Activated T-helper 1 cell treated with Interleukin-2 at 50 U/mL for 16 hours (primary cell): ENCODE measurements around the gene NTN1.

Source experiments
- DNase-seq: peaks from one replicate; pipeline ENCODE4 v3.0.0-alpha.2; 2020; ENCODE audit warnings: low read depth

Gene NTN1

DNA sequence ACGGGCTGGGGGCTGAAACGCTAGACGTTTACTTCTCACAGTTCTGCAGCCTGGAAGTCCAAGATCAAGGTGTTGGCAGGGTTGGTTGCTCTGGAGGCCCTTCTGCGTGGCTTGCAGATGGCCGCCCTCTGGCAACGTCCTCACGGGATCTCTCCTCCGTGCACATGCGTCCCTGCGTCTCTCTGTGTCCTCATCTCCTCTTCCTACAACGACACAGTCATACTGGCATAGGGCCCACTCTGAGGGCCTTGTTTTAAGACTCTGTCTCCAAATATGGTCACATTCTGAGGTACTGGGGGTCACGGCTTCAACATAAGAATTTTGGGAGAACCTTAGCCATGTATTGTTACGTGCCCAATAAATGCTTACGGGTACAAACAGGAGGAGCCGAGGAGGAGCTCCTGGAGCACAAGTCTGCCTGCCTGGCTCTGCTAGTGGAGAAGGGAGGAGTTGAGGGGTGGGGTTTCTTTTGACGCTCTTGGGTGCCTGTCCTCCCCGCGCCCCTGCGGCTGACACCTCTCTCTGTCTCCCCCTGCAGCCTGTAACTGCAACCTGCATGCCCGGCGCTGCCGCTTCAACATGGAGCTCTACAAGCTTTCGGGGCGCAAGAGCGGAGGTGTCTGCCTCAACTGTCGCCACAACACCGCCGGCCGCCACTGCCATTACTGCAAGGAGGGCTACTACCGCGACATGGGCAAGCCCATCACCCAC lies 141.1 kb downstream of the NTN1 start:
- DNase-seq: no peak

DNA sequence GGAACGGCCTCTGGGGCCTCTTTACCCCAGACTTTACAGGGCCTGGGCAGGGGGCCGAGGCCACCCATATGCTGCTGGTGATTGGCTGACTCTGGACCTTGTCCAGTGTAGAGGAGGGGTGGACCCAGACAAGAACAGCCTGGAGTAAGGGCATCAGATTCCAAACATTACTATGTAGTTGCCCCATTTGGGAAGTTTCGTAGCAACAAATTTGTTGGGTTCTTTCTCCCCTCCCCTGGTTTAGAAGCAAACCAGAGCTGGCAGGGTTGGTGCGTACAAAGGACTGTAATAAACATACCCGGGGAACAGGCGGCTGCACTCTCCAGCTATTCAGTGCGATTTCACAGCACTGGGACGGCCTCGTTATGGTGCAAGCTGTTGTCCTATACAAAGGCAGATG lies 145.5 kb downstream of the NTN1 start:
- DNase-seq: no peak

DNA sequence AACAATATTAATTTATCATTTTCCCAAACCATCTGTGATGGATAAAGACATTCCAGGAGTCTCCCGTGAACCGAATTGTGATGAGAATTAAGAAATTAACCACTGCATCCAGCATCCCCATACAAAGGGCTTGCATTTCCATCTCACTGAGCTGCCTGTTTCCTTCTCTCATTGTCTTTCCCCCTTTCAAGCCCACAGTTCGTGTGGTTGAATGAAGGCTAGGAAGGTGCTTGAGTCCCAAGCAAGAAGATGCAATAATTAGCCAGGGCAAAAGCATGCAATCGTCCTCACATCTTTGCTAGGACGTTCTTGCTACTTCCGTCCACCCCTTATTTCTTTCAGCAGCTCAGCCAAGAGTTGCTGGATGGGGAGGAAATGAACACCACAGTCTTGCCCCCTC lies 146.1 kb downstream of the NTN1 start:
- DNase-seq: no peak

DNA sequence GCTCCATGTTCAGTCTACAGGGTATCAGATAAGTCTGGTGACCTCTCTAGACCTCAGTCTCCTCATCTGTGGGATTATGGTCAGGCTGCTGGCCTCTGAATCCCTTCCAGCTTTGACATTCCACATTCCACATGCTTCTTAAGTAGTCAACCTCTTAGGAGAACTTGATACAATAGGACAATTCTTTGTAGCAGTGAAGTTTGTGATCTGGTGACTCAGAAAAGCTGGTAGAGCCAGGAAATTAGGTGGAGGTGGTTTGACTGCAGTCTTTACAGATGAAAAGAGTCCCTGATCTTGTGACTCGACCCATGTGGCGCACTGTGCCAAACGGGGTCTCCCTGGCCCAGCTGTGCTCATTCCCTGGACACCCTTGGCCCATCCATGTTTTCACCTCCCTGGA lies 147.8 kb downstream of the NTN1 start:
- DNase-seq: no peak

DNA sequence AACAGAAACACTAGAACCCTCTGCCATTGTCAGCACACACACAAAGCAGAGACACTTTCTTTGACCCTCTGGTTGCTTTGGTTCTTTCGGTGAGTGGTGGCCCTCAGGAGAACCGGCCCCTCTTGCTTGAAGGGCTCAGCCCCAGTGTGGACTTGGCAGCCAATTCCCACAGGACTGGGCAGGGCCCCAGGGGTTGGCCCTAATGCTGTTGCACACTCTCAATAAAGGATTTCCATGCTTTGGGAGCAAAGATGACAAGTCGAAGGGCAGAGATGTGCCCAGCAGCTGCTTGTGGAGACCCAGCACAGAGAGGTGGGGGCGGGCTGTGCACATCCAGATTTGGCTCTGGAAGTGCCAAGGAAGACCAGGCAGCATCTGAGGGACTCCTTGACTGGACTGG lies 149.0 kb downstream of the NTN1 start:
- no peak for DNase-seq

DNA sequence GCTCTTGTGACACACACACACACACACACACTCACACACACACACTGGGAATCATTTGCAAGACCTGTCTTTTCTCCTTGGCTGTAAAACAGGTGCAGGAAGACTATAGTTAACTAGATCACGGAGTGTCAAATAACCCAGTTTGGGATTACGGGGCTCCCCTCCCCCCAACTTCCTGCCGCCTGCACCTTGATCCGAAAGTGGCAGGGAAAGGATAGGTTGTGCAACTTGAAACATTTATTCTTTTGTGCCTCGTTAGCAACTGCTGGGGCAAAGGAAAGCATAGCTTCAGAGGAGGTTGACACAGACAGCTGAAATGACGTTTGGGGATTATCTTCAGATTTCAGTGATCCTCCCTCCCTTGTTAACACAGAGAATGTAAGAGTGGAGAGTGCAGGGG lies 149.5 kb downstream of the NTN1 start:
- no peak for DNase-seq

DNA sequence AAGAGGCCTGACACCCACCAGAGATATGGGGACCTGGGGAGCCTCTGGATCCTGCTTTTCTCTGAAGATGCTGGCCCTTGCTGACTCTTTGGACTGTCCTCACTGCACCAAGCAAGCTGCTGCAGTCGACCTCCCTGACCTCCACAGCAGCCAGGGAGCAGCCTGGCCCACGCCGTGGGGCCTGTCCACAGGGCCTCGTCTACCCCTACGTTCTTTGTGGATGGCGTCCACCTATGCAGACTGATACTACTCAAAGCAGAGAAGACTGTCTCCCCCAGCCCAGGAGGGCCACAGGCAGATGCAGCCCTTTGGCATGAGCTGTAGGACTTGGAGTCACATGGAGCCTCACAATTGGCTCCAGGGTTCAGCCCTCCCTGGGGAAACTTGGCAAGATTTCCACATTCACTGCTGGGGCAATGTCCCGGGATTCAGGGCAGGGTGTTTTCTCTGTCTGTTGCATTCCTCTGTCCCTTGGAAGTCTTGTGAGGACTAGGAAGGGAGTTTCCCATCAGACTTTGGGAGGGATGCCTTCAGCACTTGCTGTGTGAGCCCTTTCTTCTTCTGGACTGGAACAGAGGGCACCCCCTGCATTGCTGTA lies 152.2 kb downstream of the NTN1 start:
- no peak for DNase-seq

DNA sequence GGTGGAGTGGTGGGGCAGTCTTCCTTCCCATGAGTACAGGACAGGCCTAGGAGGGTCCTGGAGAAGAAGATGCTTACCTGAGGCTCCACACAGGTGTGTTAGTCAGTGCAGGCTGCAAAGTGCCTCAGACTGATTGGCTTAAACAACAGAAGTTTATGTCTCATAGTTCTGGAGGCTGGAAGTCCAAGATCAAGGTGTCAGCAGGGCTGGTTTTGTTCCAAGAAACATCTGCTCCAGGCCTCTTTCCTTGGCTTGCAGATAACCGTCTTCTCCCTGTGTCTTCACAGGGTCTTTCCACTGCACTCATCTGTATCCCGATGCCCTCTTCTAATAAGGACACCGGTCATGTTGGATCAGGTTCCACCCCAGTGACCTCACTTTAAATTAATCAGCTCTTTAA lies 153.0 kb downstream of the NTN1 start:
- DNase-seq: no peak

DNA sequence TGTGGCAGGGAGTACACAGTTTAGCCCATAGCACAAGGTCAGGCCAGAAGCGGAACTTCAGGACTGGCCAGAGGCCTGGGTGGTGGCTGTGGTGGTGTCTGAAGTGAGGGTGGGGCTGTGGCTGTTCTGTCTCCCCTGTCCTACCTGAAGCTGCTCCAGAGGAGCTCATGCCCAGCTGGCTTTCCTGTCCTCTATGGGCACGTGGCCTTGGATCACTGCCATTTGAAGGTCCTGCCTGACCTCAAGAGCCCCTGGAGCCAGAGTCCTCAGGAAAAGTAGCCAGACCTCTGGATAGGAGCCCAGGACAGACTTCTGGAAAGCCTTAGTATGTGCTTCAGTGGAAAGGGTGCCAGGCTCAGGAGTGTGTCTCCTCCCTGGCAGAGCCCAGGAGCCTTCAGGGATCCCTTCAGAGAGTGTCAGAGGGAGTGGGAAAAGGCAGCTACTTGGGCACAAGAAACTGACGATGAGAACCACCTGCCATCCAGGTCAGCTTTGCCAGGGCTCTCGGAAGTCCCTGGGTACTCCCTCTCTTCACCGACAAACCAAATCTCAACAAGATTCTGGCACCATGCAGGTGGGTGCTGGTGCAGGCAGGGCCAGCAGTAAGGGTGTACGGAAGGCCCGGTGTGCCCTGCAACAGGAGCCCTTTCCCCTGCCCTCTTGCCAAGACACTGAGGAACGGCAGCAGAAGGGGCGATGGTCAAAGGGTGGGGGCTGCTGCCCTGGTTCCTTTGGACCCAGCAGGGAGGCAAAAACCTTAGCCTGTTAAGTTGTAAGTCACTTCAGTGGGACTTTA lies 153.7 kb downstream of the NTN1 start:
- DNase-seq: no peak

DNA sequence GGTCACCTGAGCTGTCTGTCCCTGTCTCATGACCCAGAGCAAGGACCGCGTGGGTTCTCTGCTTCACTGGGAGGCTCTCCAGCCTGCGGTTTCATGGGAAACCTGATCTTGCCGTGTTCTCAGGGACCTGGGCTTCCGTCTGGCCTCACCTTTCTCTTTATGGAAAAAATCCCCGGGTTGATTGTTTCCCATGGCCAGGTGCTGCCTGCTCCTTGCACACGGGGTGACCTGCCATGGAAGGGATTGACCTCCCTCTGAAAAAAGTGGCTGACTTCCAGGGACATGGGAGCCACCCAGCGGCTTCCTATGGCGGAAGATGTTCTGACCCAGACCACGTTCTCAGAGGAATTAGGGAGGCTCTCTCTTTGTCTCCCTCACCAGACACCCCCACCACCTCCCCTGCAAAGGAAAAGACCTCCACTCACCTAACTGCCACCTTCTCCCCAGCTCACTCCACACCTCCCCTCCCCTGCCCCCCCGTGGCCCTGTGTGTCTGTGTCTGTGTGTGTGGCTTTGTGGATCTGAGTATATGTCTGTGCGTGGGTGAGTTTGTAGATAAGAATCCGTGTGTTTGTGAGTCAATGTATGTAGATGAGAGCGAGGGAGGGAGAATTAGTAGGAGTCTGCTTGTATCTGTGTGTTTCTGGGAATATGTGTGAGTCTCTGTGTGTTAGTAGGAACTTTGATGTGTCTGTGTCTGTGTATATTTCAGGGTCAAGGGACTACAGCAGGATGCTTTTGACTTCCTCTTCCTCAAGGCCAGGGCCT lies 154.6 kb downstream of the NTN1 start:
- DNase-seq: no peak

DNA sequence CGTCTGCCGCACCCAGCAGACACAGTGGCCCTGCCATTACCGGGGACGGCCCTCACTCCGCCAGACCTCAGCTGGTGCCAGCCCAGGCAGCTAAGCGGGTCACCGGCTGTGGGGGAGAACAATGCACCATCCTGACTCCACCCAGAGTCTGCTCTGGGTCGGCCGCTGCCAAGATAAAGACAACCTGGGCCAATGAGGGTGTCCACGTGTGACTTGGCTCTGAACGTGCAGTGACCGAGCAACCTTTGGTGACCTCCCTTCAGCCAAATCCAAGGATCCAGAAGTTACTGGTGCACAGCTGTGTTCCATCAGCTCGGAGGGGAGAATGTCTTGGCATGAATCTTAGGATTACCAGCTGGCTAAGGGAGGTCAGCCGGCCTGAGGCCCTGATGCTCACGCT lies 155.9 kb downstream of the NTN1 start:
- DNase-seq: no peak

DNA sequence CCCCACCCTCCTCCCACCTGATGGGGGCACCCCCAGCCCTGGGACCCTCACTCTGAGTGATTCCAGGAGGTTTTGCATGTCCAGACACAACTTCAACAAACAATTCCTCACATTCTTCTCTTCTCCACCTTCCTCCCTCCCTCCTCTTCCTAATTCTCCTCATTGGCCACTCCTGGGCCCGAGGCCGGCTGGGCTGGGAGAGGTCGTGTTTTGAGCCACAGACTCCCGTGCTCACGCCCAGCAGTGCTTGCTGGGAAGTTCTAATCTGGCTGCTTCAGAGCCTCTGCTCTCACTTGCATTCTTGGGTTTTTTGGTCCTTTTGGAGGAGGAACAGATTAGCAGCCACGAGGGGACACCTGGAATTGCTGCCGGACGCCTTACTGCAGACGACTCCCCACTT lies 157.0 kb downstream of the NTN1 start:
- DNase-seq: no peak

DNA sequence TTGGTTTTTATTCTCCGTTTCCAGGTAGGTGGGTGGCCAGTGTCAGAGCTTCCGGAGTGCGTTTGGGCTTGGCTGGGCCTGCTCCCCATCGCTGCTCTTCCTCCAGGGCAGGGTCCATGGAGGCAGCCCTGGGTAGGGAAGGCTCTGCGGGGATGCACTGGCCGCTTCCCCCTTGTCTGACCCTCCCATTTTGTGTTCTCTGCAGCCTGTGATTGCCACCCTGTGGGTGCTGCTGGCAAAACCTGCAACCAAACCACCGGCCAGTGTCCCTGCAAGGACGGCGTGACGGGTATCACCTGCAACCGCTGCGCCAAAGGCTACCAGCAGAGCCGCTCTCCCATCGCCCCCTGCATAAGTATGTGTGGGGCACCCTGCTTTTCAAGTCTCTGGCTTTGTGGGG lies 158.3 kb downstream of the NTN1 start:
- no peak for DNase-seq

DNA sequence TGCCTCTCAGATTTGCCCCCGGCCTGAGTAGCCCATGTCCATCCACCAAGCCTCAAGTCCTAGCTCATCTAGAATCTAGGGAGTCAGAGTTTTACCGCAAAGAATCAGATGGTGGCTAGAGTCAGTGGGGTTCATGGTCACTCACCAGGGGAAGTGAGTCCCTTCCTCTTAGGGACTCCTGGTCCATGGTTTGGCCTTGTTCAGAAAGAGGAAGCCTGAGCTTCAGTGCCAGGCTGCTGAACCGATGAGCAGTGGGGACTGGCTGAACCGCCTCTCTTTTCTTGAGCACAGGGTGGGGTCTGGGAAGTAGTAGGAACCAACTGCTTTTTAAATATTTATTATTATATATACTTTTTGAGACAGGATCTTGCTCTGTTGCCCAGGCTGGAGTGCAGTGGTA lies 160.3 kb downstream of the NTN1 start:
- no peak for DNase-seq

DNA sequence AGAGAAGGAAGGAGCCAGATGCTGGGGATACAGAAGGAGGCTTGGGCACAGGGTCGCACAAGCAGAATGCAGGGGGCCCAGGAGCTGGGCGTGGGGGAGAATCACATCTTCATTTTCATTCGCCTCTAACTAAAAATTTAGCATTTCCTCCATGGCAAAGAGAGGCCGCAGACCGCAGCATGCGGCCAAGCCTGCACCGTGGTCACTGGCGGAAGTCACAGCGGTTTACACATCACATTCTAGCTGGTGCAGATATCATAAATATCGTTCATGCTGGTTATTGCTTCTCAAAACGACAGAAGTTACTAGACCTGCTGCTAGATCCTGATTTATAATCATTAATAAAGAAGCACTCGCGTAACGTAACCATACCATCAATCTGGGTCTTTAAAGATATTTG lies 162.0 kb downstream of the NTN1 start:
- DNase-seq: no peak

DNA sequence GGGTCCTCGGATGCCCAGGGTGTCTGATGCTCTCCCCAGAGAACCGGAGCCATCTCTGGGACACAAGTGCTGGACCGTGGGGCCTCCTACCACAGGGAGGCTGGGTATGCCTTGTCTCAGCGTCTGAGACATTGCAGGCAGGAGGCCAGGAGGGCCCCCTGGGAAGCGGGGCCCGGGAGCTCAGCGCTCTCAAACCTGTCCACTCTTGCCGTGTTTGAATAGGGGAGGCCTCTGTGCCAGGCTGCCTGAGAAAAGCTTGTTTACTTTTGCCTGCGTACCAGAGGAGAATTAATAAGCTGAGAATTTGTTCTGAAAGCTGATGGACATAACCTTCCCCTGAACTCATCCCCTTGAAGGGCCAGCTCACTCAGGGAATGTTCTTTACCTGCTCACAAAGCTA lies 163.8 kb downstream of the NTN1 start:
- DNase-seq: no peak

DNA sequence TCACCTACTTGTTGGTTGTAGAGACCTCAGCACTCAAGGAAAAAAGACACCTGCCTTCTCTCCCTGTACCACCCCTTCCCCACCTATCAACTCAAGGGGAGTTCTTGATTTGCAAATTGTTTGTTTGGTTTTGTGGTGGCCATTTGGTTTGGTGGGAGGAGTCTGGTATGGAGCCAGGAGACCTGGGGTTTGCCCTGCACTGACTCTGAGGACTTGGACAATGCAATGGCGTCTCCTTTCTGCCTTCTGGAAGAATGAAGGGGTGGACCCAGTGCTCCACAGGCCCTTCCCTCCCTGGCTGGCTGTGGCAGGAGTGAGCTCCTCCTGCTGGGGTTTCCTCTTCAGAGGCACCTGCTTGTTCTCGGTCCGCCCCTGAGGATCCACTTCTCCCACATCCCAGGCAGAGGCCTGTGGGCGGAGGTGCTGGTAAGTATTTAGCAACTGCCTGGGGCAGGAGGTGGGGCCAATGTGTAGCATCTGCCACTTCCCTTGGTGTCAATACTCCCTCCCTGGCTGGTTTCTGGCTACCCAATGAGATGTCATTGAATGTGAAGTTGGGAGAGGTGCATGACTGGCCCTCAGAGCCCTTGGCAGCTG lies 164.5 kb downstream of the NTN1 start:
- no peak for DNase-seq

DNA sequence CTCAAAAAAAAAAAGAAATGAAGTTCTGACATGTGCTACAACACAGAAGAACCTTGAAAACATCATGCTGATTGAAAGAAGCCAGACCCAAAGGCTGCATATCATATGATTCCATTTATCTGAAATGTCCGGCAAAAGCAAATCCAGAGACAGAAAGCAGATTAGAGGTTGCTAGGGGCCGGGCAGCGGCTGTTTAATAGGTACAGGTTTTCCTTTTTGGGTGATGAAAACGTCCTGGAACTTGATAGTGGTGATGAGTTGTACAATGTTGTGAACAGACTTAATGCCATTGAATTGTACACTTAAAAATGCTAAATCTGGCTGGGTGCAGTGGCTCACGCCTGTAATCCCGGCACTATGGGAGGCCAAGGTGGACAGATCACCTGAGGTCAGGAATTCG lies 166.5 kb downstream of the NTN1 start:
- no peak for DNase-seq

DNA sequence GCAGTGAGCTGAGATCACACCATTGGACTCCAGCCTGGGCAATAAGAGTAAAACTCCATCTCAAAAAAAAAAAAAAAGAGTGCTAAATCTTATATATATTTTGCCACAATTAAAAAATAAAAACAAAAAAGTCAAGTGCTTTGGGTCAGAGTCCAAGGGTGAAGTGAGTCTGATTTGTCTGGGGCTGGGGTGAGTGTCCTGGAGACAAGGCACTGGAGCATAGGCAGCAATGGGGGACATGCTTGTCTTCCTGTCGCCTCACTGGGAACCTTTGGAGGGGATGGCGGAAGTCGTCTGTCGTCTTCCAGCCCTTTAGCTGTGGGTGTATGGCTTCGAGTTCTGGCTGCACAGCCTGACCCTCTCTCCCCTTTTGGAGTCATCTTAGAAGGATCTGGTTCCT lies 167.1 kb downstream of the NTN1 start:
- DNase-seq: no peak

DNA sequence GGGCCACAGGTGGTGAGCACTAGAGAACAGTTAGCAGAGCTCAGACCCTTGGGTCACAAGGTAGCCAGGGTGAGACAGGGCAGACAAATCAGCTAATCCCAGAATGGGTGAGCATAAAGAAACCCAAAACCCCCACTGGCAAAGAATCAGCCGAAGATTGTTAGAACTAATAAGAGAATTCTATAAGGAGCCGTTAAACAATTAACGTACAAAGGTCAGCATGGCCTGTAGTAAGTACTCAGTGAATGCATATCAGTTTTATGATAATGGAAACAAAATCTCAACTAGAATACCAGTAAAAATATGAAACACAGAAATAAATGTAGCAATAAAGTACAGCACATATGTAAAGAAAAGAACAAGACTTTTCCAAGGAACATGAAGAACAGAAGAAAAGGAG lies 168.6 kb downstream of the NTN1 start:
- DNase-seq: no peak

DNA sequence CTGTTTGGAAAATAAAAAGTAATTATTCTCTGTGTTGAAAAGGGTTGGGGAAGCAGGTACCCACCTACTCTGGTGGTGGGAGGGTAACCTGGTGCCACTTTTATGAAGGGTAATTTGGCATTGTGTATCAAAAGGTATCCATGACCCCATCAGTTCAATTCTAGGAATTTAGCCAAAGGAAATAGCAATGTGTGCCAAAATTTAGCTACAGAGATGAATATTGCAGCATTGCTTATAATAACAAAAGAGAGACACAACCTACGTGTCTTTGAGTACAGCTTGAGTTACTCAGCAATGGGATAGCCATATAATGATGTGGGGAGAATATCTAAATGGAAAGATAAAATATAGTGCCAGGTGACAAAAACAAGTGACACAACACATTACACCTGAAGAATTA lies 170.7 kb downstream of the NTN1 start:
- no peak for DNase-seq

DNA sequence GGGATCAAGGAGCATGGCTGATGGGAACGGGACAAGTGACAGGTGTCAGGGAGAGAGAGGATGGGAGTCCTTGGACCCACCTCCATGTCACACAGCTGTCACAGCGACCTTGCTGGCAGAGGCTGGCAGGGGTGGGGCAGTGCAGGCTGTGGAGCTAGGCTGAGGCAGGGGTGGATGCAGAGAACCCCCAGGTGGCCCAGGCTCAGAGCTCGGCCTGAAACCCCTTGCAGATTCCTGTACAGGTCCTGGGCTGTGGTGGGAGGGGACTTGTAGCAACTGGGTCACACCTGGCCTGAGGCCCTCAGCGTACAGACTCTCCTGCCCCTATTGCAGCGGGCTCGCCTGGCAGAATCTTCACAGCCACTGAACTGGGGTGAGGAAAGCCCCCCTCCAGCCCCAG lies 174.1 kb downstream of the NTN1 start:
- no peak for DNase-seq
